Measurements from ENCODE around the gene SCG2.

DNA sequence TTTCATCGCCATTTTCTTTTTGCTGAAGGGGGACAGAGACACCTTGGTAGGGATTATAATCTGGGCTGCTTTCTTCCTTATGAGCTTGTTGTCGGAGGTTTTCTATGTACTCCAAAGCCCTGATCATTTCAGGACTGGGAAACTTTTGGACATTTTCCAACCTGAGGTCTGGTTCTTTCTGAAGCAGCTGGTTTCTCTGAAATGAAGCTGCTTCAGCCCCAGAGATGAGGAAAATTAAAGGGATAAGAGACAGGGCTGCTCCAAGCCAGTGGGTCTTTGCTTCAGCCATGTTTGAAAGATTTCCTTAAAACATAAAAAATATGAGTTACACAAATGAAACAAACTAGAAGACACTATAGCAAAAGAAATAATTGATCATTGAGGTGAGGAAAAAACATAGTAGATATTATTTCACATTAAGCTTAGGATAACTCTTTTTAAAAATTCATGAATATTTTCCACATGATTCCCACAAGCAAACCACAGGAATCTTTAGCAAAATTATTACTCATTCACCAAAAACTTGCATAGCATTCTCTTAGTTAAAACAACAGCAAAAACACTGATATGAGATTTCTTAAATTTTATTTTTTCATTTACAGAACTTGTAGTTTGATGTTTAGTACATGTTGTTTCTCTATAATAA lies 3.0 kb downstream of the SCG2 start:
- TF ChIP-seq CTCF (conservative IDR thresholded peaks at IDR 0.05; ENCODE audit: low read depth, low read length) (no peak), FOS (IDR thresholded peaks at IDR 0.05; ENCODE audit: low read depth, low read length) (peak; percentile 30; the same call in 1 of the 2 replicates), SMC3 (IDR thresholded peaks at IDR 0.05; ENCODE audit: low read depth, low read length) (no peak), POLR2A (IDR thresholded peaks at IDR 0.05; ENCODE audit: low read depth, low read length) (no peak)

Measured in IMR-90 (cell line).